SK-N-SH (cell line): ENCODE results near the gene DCLK1. TPM values are rescaled to one million over a fixed set of nuclear protein-coding genes. Genes with fewer than 3 reads are reported as not detected.

ENCODE experiments used
- CTCF ChIA-PET: fragments of 300-600, 350-600 bp; formaldehyde crosslinking; extraction: SDS; loops from one replicate; lab custom pipeline; 2021; lab: Yijun Ruan, JAX
- POLR2A ChIA-PET: fragments of 350-600 bp; sonication (Branson Sonifier 250); formaldehyde crosslinking; extraction: SDS; loops from one replicate; lab custom pipeline; 2020; ENCODE audit warnings: antibody characterized with exemption, inconsistent platforms; lab: Yijun Ruan, JAX
- DNase-seq: peaks from one replicate; pipeline ENCODE4 v3.0.0; 2012
- H2AFZ ChIP-seq: fragments of 200-600 bp; sonication (generic); 2 replicates; pipeline ENCODE4 v1.8.1; 2016; ENCODE audit warnings: antibody characterized with exemption, mild to moderate bottlenecking, low read depth
- H3F3A ChIP-seq: fragments of 200-600 bp; sonication (generic); replicated peaks from 2 replicates; pipeline ENCODE3; 2016; ENCODE audit warnings: antibody characterized with exemption, mild to moderate bottlenecking; ENCODE audit not compliant: insufficient read depth
- H3K27ac ChIP-seq, 2 experiments: fragments of 200-500 bp in 1 of 2; fragments of 200-600 bp in 1 of 2; sonication (Bioruptor generic) in 1 of 2; sonication (generic), shearing (Covaris generic) in 1 of 2; 2 replicates each; pipeline versions ENCODE4 v1.5.1 to v1.6.1; 2014 to 2016; ENCODE audit warnings: low read depth in 2 of 2, inconsistent platforms in 1 of 2, low read length in 1 of 2, mild to moderate bottlenecking in 1 of 2, mixed read lengths in 1 of 2
- H3K27me3 ChIP-seq: fragments of 200-600 bp; sonication (generic), shearing (Covaris generic); 2 replicates; pipeline ENCODE4 v1.6.1; 2016; ENCODE audit warnings: mixed run types; ENCODE audit not compliant: insufficient read depth
- H3K36me3 ChIP-seq, 2 experiments: fragments of 200-500 bp in 1 of 2; fragments of 200-600 bp in 1 of 2; sonication (Bioruptor generic) in 1 of 2; sonication (generic) in 1 of 2; replicated peaks in 1 of 2; 2 replicates each; pipeline versions ENCODE3 to v1.5.1; 2014 to 2016; ENCODE audit warnings: low read length in 1 of 2, mild to moderate bottlenecking in 1 of 2; ENCODE audit not compliant: insufficient read depth in 2 of 2, control insufficient read depth in 1 of 2
- H3K4me1 ChIP-seq, 2 experiments: fragments of 200-500 bp in 1 of 2; fragments of 200-600 bp in 1 of 2; sonication (Bioruptor generic) in 1 of 2; sonication (generic), shearing (Covaris generic) in 1 of 2; 2 replicates each; pipeline versions ENCODE4 v1.5.1 to v1.6.1; 2014 to 2016; ENCODE audit warnings: low read depth in 1 of 2, low read length in 1 of 2, mixed run types in 1 of 2; ENCODE audit not compliant: insufficient read depth in 2 of 2, control insufficient read depth in 1 of 2
- H3K4me2 ChIP-seq: fragments of 200-600 bp; sonication (generic), shearing (Covaris generic); 2 replicates; pipeline ENCODE4 v1.6.1; 2017; ENCODE audit warnings: mixed run types
- H3K4me3 ChIP-seq, 2 experiments: fragments of 200-500 bp in 1 of 2; fragments of 200-600 bp in 1 of 2; sonication (Bioruptor generic) in 1 of 2; sonication (generic), shearing (Covaris generic) in 1 of 2; 2 replicates each; pipeline versions ENCODE4 v1.5.1 to v1.8.1; 2014 to 2016; ENCODE audit warnings: low read depth in 2 of 2, inconsistent platforms in 1 of 2, low read length in 1 of 2, mild to moderate bottlenecking in 1 of 2, mixed read lengths in 1 of 2, moderate library complexity in 1 of 2
- H3K79me2 ChIP-seq: fragments of 200-600 bp; sonication (generic); 2 replicates; pipeline ENCODE4 v1.8.1; 2017; ENCODE audit warnings: mild to moderate bottlenecking; ENCODE audit not compliant: insufficient read depth
- H3K9ac ChIP-seq: fragments of 200-600 bp; sonication (generic); 2 replicates; pipeline ENCODE4 v1.6.1; 2017; ENCODE audit warnings: mixed run types
- H3K9me2 ChIP-seq: fragments of 200-600 bp; sonication (generic); 2 replicates; pipeline ENCODE4 v1.6.1; 2017; ENCODE audit warnings: mixed run types
- H3K9me3 ChIP-seq: fragments of 200-600 bp; sonication (generic); 2 replicates; pipeline ENCODE4 v1.6.1; 2017; ENCODE audit warnings: mixed run types, mild to moderate bottlenecking, moderate library complexity
- H4K20me1 ChIP-seq: fragments of 200-600 bp; sonication (generic); 2 replicates; pipeline ENCODE4 v1.6.1; 2017; ENCODE audit warnings: mild to moderate bottlenecking, mixed run types; ENCODE audit not compliant: insufficient read depth
- ELF1 ChIP-seq: IDR thresholded peaks from 2 replicates; pipeline ENCODE4 v1.4.0; 2012
- EP300 ChIP-seq, 2 experiments: IDR thresholded peaks; 2 replicates each; pipeline versions ENCODE4 v1.4.0 to v1.6.1; 2012; ENCODE audit warnings: borderline replicate concordance in 1 of 2, low read depth in 1 of 2, low read length in 1 of 2
- JUND ChIP-seq: IDR thresholded peaks from 2 replicates; pipeline ENCODE4 v1.4.0; 2012
- MXI1 ChIP-seq: IDR thresholded peaks from 2 replicates; pipeline ENCODE4 v1.6.1; 2012; ENCODE audit warnings: mild to moderate bottlenecking, low read depth, low read length, improper control_type of control experiment
- NRF1 ChIP-seq: IDR thresholded peaks from 2 replicates; pipeline ENCODE4 v1.6.1; 2012; ENCODE audit warnings: low read depth, mild to moderate bottlenecking, low read length
- RAD21 ChIP-seq: IDR thresholded peaks from 2 replicates; pipeline ENCODE4 v1.6.1; 2012; ENCODE audit warnings: mild to moderate bottlenecking, low read length
- RFX5 ChIP-seq: IDR thresholded peaks from 2 replicates; pipeline ENCODE4 v1.6.1; 2012; ENCODE audit warnings: mild to moderate bottlenecking, improper control_type of control experiment, low read length
- SIN3A ChIP-seq: IDR thresholded peaks from 2 replicates; pipeline ENCODE4 v1.6.1; 2012; ENCODE audit warnings: low read depth, mild to moderate bottlenecking, low read length, moderate library complexity, borderline replicate concordance
- TEAD4 ChIP-seq: IDR thresholded peaks from 2 replicates; pipeline ENCODE4 v1.4.0; 2012; ENCODE audit warnings: mild to moderate bottlenecking, borderline replicate concordance; ENCODE audit not compliant: insufficient read depth
- WGBS: methylation state at CpG from one replicate; pipeline ENCODE4 v1.1.6; 2017; ENCODE audit warnings: low lambda C conversion rate; 5-methylcytosine and 5-hydroxymethylcytosine counted together
- polyA plus RNA-seq, 3 experiments: library from polyadenylated mRNA; depleted of rRNA; stranded (reverse); fragments of >200 nt; gene quantifications; 2 replicates each; pipeline ENCODE4 v1.2.3, GENCODE V29; 2012
- TF ChIP-seq, protein P1 (sequence below): IDR thresholded peaks from 2 replicates; pipeline ENCODE4 v1.6.1; 2012; ENCODE audit warnings: mild to moderate bottlenecking, low read depth, low read length, moderate library complexity
- TF ChIP-seq, protein P2 (sequence below): IDR thresholded peaks from 2 replicates; pipeline ENCODE4 v1.4.0; 2012; ENCODE audit warnings: low read depth, borderline replicate concordance
- TF ChIP-seq, protein P3 (sequence below): fragments of 150-350 bp; IDR thresholded peaks from 2 replicates; pipeline ENCODE4 v1.6.1; 2016; ENCODE audit warnings: mild to moderate bottlenecking, low read depth, low read length
- TF ChIP-seq, protein P4 (sequence below): fragments of 150-350 bp; IDR thresholded peaks from 2 replicates; pipeline ENCODE4 v1.6.1; 2017; ENCODE audit warnings: antibody characterized with exemption, low read length, low read depth, borderline replicate concordance

DCLK1 gene
- polyA plus RNA-seq, 1 of the 3 experiments (the other 2 are of a cell fraction): 1.1 TPM

DNA sequence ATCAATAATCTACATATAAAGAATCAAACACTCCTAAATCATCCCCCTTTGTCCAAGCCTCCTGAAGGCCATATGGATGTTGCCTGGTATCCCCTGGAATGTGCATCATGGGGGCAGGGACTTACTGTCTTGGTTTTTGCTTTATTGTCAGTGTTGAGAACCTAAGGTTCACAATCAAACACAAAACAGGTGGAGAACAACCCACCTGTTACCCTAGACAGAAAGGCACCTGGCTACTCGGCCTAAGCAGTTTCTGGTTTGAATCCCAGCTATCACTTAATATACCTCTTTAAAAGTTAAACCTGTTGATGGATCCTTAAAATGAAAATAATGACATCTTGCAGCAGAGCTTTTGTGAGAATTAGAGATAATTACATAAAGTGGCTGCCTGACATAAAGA is 68.9 kb downstream of the DCLK1 start (continued):
- TF ChIP-seq, protein P1, sequence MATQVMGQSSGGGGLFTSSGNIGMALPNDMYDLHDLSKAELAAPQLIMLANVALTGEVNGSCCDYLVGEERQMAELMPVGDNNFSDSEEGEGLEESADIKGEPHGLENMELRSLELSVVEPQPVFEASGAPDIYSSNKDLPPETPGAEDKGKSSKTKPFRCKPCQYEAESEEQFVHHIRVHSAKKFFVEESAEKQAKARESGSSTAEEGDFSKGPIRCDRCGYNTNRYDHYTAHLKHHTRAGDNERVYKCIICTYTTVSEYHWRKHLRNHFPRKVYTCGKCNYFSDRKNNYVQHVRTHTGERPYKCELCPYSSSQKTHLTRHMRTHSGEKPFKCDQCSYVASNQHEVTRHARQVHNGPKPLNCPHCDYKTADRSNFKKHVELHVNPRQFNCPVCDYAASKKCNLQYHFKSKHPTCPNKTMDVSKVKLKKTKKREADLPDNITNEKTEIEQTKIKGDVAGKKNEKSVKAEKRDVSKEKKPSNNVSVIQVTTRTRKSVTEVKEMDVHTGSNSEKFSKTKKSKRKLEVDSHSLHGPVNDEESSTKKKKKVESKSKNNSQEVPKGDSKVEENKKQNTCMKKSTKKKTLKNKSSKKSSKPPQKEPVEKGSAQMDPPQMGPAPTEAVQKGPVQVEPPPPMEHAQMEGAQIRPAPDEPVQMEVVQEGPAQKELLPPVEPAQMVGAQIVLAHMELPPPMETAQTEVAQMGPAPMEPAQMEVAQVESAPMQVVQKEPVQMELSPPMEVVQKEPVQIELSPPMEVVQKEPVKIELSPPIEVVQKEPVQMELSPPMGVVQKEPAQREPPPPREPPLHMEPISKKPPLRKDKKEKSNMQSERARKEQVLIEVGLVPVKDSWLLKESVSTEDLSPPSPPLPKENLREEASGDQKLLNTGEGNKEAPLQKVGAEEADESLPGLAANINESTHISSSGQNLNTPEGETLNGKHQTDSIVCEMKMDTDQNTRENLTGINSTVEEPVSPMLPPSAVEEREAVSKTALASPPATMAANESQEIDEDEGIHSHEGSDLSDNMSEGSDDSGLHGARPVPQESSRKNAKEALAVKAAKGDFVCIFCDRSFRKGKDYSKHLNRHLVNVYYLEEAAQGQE: no peak
- TF ChIP-seq, protein P2, sequence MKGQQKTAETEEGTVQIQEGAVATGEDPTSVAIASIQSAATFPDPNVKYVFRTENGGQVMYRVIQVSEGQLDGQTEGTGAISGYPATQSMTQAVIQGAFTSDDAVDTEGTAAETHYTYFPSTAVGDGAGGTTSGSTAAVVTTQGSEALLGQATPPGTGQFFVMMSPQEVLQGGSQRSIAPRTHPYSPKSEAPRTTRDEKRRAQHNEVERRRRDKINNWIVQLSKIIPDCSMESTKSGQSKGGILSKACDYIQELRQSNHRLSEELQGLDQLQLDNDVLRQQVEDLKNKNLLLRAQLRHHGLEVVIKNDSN: no peak
- TF ChIP-seq, protein P3, sequence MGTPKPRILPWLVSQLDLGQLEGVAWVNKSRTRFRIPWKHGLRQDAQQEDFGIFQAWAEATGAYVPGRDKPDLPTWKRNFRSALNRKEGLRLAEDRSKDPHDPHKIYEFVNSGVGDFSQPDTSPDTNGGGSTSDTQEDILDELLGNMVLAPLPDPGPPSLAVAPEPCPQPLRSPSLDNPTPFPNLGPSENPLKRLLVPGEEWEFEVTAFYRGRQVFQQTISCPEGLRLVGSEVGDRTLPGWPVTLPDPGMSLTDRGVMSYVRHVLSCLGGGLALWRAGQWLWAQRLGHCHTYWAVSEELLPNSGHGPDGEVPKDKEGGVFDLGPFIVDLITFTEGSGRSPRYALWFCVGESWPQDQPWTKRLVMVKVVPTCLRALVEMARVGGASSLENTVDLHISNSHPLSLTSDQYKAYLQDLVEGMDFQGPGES: no peak
- TF ChIP-seq SIN3A (no peak), EP300 (IDR thresholded peaks at IDR 0.05; ENCODE audit: borderline replicate concordance in 1 of 2, low read depth in 1 of 2, low read length in 1 of 2) (no peak), TEAD4 (no peak)

DNA sequence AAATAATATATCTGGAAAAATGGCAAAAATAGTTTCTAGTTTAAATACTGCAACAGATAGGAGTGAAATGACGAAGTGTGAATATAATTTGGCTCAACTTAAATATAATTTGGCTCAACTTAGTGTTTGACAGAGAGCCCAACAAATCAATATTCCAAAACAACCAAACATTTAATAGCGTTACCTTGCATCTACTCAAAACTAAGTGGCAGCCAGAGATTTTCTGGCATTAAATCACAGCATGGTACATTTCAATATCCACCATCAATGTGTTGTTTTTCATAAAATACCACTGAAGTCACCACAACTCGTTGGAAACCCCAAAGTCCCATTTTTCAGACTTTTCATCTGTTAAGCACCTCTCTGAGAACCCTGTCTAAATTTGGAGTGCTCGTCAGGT is 69.6 kb downstream of the DCLK1 start:
- Histone ChIP-seq H3K9me2 (no peaks in the 10 kb centered on the region), H3K4me2 (no peak overlapping the region), H3K36me3 (no peaks in the 10 kb centered on the region), H3K4me3 (no peak overlapping the region), H3K79me2 (no peaks in the 10 kb centered on the region; the same call in 1 of the 2 replicates), H3F3A (no peaks in the 10 kb centered on the region), H3K27ac (no peak overlapping the region), H4K20me1 (no peaks in the 10 kb centered on the region), H3K9ac (no peak overlapping the region), H3K9me3 (no peaks in the 10 kb centered on the region), H3K4me1 (peaks cover 0 to 6% of the 10 kb centered on the region in 2 experiments; a peak in 2 of 4 replicates), H3K27me3 (no peaks in the 10 kb centered on the region), H2AFZ (no peak overlapping the region)
- TF ChIP-seq, protein P3: no peak
- TF ChIP-seq, protein P1: no peak
- TF ChIP-seq ELF1: no peak
- TF ChIP-seq, protein P4, sequence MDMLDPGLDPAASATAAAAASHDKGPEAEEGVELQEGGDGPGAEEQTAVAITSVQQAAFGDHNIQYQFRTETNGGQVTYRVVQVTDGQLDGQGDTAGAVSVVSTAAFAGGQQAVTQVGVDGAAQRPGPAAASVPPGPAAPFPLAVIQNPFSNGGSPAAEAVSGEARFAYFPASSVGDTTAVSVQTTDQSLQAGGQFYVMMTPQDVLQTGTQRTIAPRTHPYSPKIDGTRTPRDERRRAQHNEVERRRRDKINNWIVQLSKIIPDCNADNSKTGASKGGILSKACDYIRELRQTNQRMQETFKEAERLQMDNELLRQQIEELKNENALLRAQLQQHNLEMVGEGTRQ: no peak
- no peak for TF ChIP-seq RFX5
- TF ChIP-seq RAD21: no peak
- TF ChIP-seq NRF1: no peak
- no peak for TF ChIP-seq MXI1
- no peak for TF ChIP-seq JUND
- no peak for TF ChIP-seq SIN3A
- ChIA-PET CTCF (interaction anchor here (1.2 kb wide), 1 partner anchor 201 kb away, joined by 3 read pairs; no protein-coding TSS in a partner anchor), POLR2A (no interaction called here)
- DNase-seq: no peak
- 57% methylated on average over 4 of the region's 4 CpGs for WGBS
